BE2C (cell line): ENCODE results near the gene NEURL1.

ENCODE experiments used
- DNase-seq: peaks from one replicate; pipeline ENCODE4 v3.0.0-alpha.2; 2020
- H3K27me3 ChIP-seq: fragments of 250-450 bp; sonication (Bioruptor Pico); 2 replicates; pipeline ENCODE4 v1.5.1; 2020; ENCODE audit warnings: mild to moderate bottlenecking
- H3K36me3 ChIP-seq: fragments of 250-450 bp; sonication (Bioruptor Pico); 2 replicates; pipeline ENCODE4 v1.5.1; 2020; ENCODE audit warnings: mild to moderate bottlenecking
- H3K4me1 ChIP-seq: fragments of 250-450 bp; sonication (Bioruptor Pico); 2 replicates; pipeline ENCODE4 v1.5.1; 2020
- H3K4me3 ChIP-seq: 2 replicates; pipeline ENCODE4 v1.5.1; 2011; ENCODE audit warnings: low read depth, low read length
- H3K9me3 ChIP-seq: fragments of 250-450 bp; sonication (Bioruptor Pico); 2 replicates; pipeline ENCODE4 v1.5.1; 2020
- CTCF ChIP-seq: IDR thresholded peaks from 2 replicates; pipeline ENCODE4 v1.5.1; 2012; ENCODE audit warnings: mild to moderate bottlenecking, low read depth, low read length

NEURL1 gene

GRCh38 chr10:103510791-103511752 is 17.6 kb downstream of the NEURL1 start:
- Histone ChIP-seq H3K4me1 (peaks cover 5% of the 10 kb centered on the region; the same call in 1 of the 2 replicates), H3K9me3 (no peaks in the 10 kb centered on the region), H3K4me3 (no peak overlapping the region), H3K27me3 (no peaks in the 10 kb centered on the region), H3K36me3 (no peaks in the 10 kb centered on the region)
- DNase-seq, result no peak
- TF ChIP-seq CTCF, result no peak

GRCh38 chr10:103512166-103512565 is 18.7 kb downstream of the NEURL1 start:
- H3K9me3 ChIP-seq, result no peaks in the 10 kb centered on the region
- TF ChIP-seq CTCF, result no peak
- no peaks in the 10 kb centered on the region for H3K27me3 ChIP-seq
- no peak overlapping the region for H3K4me3 ChIP-seq
- no peaks in the 10 kb centered on the region for H3K36me3 ChIP-seq
- DNase-seq, result no peak
- peaks cover 5% of the 10 kb centered on the region; the same call in 1 of the 2 replicates for H3K4me1 ChIP-seq

GRCh38 chr10:103512591-103513379 is 19.3 kb downstream of the NEURL1 start:
- no peak overlapping the region for H3K4me3 ChIP-seq
- H3K27me3 ChIP-seq, result no peaks in the 10 kb centered on the region
- peaks cover 5% of the 10 kb centered on the region; the same call in 1 of the 2 replicates for H3K4me1 ChIP-seq
- no peaks in the 10 kb centered on the region for H3K36me3 ChIP-seq
- no peaks in the 10 kb centered on the region for H3K9me3 ChIP-seq
- DNase-seq, result no peak
- no peak for TF ChIP-seq CTCF

- no peak for DNase-seq
- Histone ChIP-seq H3K9me3 (no peaks in the 10 kb centered on the region), H3K36me3 (no peaks in the 10 kb centered on the region), H3K4me1 (no peaks in the 10 kb centered on the region; the same call in 1 of the 2 replicates), H3K27me3 (no peaks in the 10 kb centered on the region), H3K4me3 (no peak overlapping the region)
- TF ChIP-seq CTCF, result no peak
These were observed 20.0 kb downstream of the NEURL1 start for GRCh38 chr10:103513380-103514060.

- Histone ChIP-seq H3K9me3 (no peaks in the 10 kb centered on the region), H3K4me1 (no peaks in the 10 kb centered on the region; the same call in 1 of the 2 replicates), H3K36me3 (no peaks in the 10 kb centered on the region), H3K4me3 (no peak overlapping the region), H3K27me3 (no peaks in the 10 kb centered on the region)
- TF ChIP-seq CTCF, result no peak
- no peak for DNase-seq
These were observed 20.7 kb downstream of the NEURL1 start for GRCh38 chr10:103514244-103514643.
